22Rv1 (cell line): ENCODE measurements around the gene MTHFD1L.

ENCODE experiments used
- CTCF ChIP-seq: fragments of 450-650 bp; IDR thresholded peaks from 2 replicates; pipeline ENCODE4 v1.5.1; 2017; ENCODE audit warnings: mild to moderate bottlenecking
- ZFX ChIP-seq: fragments of 450-650 bp; IDR thresholded peaks from 2 replicates; pipeline ENCODE4 v1.6.1; 2017; ENCODE audit warnings: antibody characterized with exemption, borderline replicate concordance

GRCh38 chr6:151088599-151088935, 223.1 kb downstream of the MTHFD1L start:
- TF ChIP-seq CTCF, result no peak
- TF ChIP-seq ZFX, result no peak
